Naive B cell (primary cell): ENCODE measurements around the gene EIF5. TPM values are rescaled to one million over a fixed set of nuclear protein-coding genes. Genes with fewer than 3 reads are reported as not detected.

Experiments used
- ATAC-seq, 2 donors: fragments of 150-1000 bp; cut with Tn5 transposase; 2 replicates each; pipeline ENCODE4 v1.10.0; 2021; ENCODE audit warnings: low read depth in 2 of 2, mild to moderate bottlenecking in 2 of 2, moderate library complexity in 2 of 2
- DNase-seq: peaks from one replicate; pipeline ENCODE4 v3.0.0; 2022
- H3K27ac Mint-ChIP-seq, 6 donors: one replicate each; pipeline ENCODE4 v1.8.0; 2020 to 2022; ENCODE audit warnings: mild to moderate bottlenecking in 6 of 6, mixed read lengths in 6 of 6, moderate library complexity in 5 of 6, inconsistent platforms in 2 of 6
- H3K27me3 Mint-ChIP-seq, 3 donors: one replicate each; pipeline ENCODE4 v1.8.0; 2021 to 2022; ENCODE audit warnings: mixed read lengths in 3 of 3, mild to moderate bottlenecking in 1 of 3
- H3K36me3 Mint-ChIP-seq, 2 donors: one replicate each; pipeline ENCODE4 v1.8.0; 2020 to 2022; ENCODE audit warnings: mixed read lengths in 2 of 2, inconsistent platforms in 1 of 2, mild to moderate bottlenecking in 1 of 2
- H3K4me1 Mint-ChIP-seq, 3 donors: one replicate each; pipeline ENCODE4 v1.8.0; 2020 to 2022; ENCODE audit warnings: mixed read lengths in 3 of 3, inconsistent platforms in 1 of 3, mild to moderate bottlenecking in 1 of 3, moderate library complexity in 1 of 3
- H3K4me3 Mint-ChIP-seq, 8 donors: one replicate each; pipeline ENCODE4 v1.8.0; 2020 to 2022; ENCODE audit warnings: mild to moderate bottlenecking in 8 of 8, mixed read lengths in 8 of 8, moderate library complexity in 8 of 8, inconsistent platforms in 2 of 8
- H3K9me3 Mint-ChIP-seq, 7 donors: one replicate each; pipeline ENCODE4 v1.8.0; 2020 to 2022; ENCODE audit warnings: mixed read lengths in 7 of 7, mild to moderate bottlenecking in 5 of 7, inconsistent platforms in 2 of 7, moderate library complexity in 1 of 7
- polyA plus RNA-seq, 6 donors: library from polyadenylated mRNA; unstranded; fragments of 300-500 nt; fragmentation: Illumina TruSeq; gene quantifications; one replicate each; pipeline ENCODE4 v1.2.3, GENCODE V29; 2021; ENCODE audit warnings: low read depth in 6 of 6

EIF5 gene
- polyA plus RNA-seq, 6 donors from 2014 or later = 419 to 531 (median 455) TPM

- peaks cover 13 to 44% (median 43%) of the 10 kb centered on the region in 3 donors for H3K27me3 Mint-ChIP-seq
- H3K4me3 Mint-ChIP-seq = no peak overlapping the region
- H3K9me3 Mint-ChIP-seq = peaks cover 0 to 1% (median 0%) of the 10 kb centered on the region in 7 donors
- H3K27ac Mint-ChIP-seq = peak overlapping the region in 1 of 6 donors; percentile 2
- DNase-seq (no peak), ATAC-seq (no peak)
- H3K36me3 Mint-ChIP-seq = no peaks in the 10 kb centered on the region
- H3K4me1 Mint-ChIP-seq = no peaks in the 10 kb centered on the region
Observed at GRCh38 chr14:103315351-103315911, 18.6 kb upstream of the EIF5 start.

GRCh38 chr14:103315941-103316340, 18.1 kb upstream of the EIF5 start:
- Mint-ChIP-seq H3K36me3 (no peaks in the 10 kb centered on the region), H3K4me1 (no peaks in the 10 kb centered on the region), H3K27ac (no peak overlapping the region), H3K4me3 (no peak overlapping the region), H3K27me3 (peaks cover 14 to 43% (median 43%) of the 10 kb centered on the region in 3 donors), H3K9me3 (peaks cover 0 to 1% (median 0%) of the 10 kb centered on the region in 7 donors)
- no peak for DNase-seq
- ATAC-seq = no peak

DNA sequence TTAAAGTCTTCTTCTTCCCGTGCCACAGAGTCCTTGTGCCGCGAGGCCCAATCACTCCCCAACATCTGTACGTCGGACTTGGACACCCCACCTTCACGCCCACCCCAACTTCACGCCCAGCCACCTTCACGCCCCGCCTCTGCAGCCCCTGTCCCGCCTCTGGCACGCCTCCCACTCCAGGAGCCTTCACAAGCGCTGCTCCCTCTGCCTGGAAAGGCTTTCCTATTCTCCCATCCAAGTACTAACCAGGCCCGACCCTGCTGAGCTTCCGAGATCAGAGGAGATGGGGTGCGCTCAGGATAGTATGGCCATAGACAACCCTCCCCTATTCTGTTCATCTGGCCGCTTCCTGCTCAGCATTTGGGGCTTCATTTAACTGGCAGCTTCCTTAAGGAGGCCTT, 17.3 kb upstream of the EIF5 start:
- H3K4me3 Mint-ChIP-seq = no peak overlapping the region
- H3K9me3 Mint-ChIP-seq = peaks cover 0 to 1% (median 0%) of the 10 kb centered on the region in 7 donors
- peaks cover 18 to 38% (median 36%) of the 10 kb centered on the region in 3 donors for H3K27me3 Mint-ChIP-seq
- H3K27ac Mint-ChIP-seq = no peak overlapping the region
- no peaks in the 10 kb centered on the region for H3K4me1 Mint-ChIP-seq
- no peak for ATAC-seq
- no peak for DNase-seq
- no peaks in the 10 kb centered on the region for H3K36me3 Mint-ChIP-seq

DNA sequence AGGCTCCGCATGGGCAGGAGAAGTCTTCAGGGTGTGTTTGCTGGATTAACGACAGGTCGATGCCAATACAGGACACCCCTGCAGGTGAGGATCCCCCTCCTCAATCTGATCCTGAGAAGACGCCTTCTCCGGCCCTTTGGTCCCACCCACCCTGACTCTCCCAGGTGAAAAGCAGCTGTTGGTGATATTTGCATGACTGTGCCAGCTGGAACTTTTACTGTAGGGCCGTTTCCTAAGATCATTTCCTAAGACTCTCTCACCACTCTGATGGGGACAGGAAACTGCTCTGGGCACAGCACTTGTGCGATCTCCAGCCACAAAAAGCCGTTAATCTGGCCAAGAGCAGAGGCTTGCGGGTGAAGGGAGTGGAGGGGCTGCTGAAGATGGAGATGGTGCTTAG, 16.8 kb upstream of the EIF5 start:
- Mint-ChIP-seq H3K4me1 (no peaks in the 10 kb centered on the region), H3K9me3 (peaks cover 0 to 1% (median 0%) of the 10 kb centered on the region in 7 donors), H3K4me3 (no peak overlapping the region), H3K27me3 (peaks cover 18 to 33% (median 32%) of the 10 kb centered on the region in 3 donors), H3K27ac (peak overlapping the region in 1 of 6 donors; percentile 74), H3K36me3 (no peaks in the 10 kb centered on the region)
- ATAC-seq (no peak), DNase-seq (no peak)

DNA sequence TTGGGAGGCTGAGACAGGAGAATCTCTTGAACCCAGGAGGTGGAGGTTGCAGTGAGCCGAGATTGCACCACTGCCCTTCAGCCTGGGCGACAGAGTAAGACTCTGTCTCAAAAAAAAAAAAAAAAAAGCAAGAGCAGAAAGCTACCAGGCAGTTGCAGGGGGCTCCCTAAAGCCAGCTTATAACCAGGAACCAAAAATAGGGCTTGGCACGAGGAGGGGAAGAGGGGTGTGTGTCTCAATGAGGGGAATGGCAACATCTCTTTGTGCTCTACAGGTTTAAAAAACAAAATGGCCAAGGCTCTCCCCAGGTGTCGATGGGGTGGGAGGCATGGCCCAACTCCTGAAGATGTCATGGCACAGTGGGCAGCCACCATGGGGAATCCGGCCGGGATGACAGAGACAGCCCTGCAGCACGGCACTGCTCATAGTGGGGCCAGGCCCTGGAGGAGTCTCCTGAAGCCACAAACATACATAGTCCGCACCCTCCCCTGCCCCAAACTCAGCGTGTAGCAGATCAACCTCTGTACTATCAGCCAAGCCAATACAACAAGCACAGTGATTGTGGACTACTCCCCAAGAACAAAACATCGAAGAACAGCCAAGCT, 16.0 kb upstream of the EIF5 start:
- peak overlapping the region in 1 of 8 donors; percentile 30 for H3K4me3 Mint-ChIP-seq
- peak overlapping the region in 1 of 6 donors; percentile 69 for H3K27ac Mint-ChIP-seq
- H3K36me3 Mint-ChIP-seq = no peaks in the 10 kb centered on the region
- ATAC-seq = no peak
- no peak for DNase-seq
- H3K9me3 Mint-ChIP-seq = no peaks in the 10 kb centered on the region
- H3K27me3 Mint-ChIP-seq = peaks cover 18 to 35% (median 31%) of the 10 kb centered on the region in 3 donors
- H3K4me1 Mint-ChIP-seq = no peaks in the 10 kb centered on the region

DNA sequence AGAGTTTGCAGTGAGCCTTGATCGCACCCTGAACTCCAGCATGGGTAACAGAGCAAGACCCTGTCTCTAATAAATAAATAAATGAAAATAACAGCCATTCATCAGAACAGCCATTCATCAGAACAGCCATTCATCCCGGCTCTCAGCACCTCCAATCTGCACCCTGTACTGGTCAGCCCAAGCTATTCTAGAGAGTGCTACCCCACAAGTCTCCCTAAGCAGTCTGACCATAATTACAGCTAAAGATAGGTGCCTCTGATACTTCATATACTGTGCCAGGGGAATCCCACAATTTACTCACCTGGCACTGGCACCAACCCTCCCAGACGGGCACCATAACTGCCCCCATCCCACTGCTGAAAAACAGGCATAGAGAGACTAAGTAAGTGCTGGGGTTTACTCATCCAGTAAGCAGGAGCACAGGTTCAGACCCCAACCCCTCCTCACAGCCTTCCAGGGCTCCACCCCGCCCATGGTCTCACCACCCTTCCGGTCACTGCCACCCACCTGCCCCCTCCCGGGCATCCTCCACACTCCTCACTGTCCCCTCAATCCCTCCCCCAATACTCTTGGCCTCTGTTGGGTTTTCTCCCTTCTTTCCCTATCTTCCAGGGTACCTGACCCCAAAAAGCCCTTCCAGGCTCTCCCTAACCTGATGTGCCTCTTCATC, 15.2 kb upstream of the EIF5 start:
- DNase-seq (no peak), ATAC-seq (no peak)
- Mint-ChIP-seq H3K27me3 (peaks cover 18 to 38% (median 34%) of the 10 kb centered on the region in 3 donors), H3K27ac (no peak overlapping the region), H3K36me3 (no peaks in the 10 kb centered on the region), H3K4me3 (peak overlapping the region in 1 of 8 donors; percentile 57), H3K4me1 (no peaks in the 10 kb centered on the region), H3K9me3 (no peaks in the 10 kb centered on the region)

DNA sequence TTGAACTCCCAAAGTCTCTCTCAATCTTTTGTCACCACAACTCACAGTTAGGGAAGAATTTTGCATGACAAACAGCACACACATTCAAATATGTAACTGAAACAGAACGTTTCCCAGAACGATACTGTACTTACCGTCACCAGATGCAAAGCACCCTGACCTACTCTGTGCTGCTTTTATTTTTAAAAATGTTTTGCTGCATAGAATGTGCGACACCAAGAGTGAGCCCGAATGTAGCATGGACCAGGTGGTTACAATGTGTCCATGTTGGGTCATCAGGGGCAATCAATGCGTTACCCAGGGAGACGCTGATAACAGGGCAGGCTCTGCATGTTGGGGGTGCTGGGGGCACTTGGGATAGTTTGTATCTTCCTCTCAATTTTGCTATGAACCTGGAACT, 14.6 kb upstream of the EIF5 start:
- H3K4me3 Mint-ChIP-seq = no peak overlapping the region

DNA sequence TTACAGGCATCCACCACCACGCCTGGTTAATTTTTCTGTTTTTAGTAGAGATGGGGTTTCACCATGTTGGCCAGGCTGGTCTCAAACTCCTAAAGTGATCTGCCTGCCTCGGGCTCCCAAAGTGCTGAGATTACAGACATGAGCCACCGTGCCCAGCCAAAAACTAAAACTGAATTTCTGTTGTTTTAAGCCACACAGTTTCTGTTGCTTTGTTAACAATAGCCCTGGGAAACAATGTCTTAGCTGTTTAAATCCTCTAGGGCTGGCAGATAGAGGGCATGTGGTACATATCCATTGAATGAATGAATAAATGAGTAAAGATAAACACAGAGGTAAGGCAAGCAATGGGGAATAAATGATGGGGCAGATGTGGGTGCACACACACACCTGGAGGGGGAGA, 8.0 kb upstream of the EIF5 start:
- Mint-ChIP-seq H3K4me3 (no peak overlapping the region), H3K27me3 (peaks cover 10 to 17% (median 14%) of the 10 kb centered on the region in 3 donors), H3K9me3 (no peaks in the 10 kb centered on the region), H3K36me3 (no peaks in the 10 kb centered on the region), H3K27ac (peak overlapping the region in 1 of 6 donors; percentile 8), H3K4me1 (peaks cover 0 to 4% (median 0%) of the 10 kb centered on the region in 3 donors)
- DNase-seq = no peak
- ATAC-seq = no peak

More for the DNA sequence above, 14.6 kb upstream of the EIF5 start:
- ATAC-seq (no peak), DNase-seq (no peak)
- H3K27ac Mint-ChIP-seq = no peak overlapping the region
- no peaks in the 10 kb centered on the region for H3K4me1 Mint-ChIP-seq
- H3K9me3 Mint-ChIP-seq = no peaks in the 10 kb centered on the region
- H3K27me3 Mint-ChIP-seq = peaks cover 18 to 38% (median 34%) of the 10 kb centered on the region in 3 donors
- no peaks in the 10 kb centered on the region for H3K36me3 Mint-ChIP-seq

DNA sequence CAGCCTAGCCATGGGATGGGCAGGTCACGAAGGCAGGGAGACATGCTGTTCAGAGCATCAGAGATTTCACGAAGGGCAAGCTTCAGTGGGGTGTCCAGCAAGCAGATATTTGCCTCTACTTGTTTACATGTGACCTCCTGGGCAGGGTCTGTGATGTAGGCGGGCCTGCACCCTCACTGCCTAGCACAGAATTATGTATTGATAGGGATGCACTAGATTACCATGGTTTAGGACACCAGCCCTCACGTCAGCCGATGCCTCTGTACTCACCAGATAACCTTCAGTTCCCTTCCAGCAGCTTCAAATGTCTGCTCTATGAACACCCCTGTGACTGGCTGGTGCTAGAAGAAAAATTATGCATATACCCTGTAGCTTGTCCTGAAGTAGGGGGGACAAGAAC, 5.1 kb upstream of the EIF5 start:
- Mint-ChIP-seq H3K4me1 (peaks cover 0 to 9% (median 6%) of the 10 kb centered on the region in 3 donors), H3K9me3 (no peaks in the 10 kb centered on the region), H3K4me3 (peak overlapping the region in 1 of 8 donors; percentile 68), H3K27me3 (peaks cover 2 to 11% (median 8%) of the 10 kb centered on the region in 3 donors), H3K36me3 (peaks cover 0 to 3% of the 10 kb centered on the region in 2 donors), H3K27ac (no peak overlapping the region)
- no peak for ATAC-seq
- no peak for DNase-seq

- ATAC-seq = no peak
- no peak overlapping the region for H3K27ac Mint-ChIP-seq
Observed at GRCh38 chr14:103329401-103330347, 4.4 kb upstream of the EIF5 start.

DNA sequence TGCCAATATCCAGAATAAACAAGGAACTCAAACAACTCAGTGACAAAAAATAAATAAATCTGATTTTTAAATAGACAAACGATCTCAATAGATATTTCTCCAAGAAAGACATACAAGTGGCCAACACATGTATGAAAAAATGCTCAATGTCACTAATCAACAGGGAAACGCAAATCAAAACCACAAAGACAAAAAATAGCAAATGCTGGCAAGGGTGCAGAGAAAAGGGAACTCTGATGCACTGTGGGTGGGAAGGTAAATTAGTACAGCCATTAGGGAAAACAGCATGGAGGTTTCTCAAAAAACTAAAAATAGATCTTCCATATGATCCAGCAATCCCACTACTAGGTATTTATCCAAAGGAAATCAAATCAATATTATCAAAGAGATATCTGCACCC, 3.5 kb upstream of the EIF5 start:
- peaks cover 5 to 15% (median 8%) of the 10 kb centered on the region in 3 donors for H3K4me1 Mint-ChIP-seq
- DNase-seq (no peak), ATAC-seq (no peak)
- peak overlapping the region in 1 of 8 donors; percentile 70 for H3K4me3 Mint-ChIP-seq
- H3K27ac Mint-ChIP-seq = no peak overlapping the region
- peaks cover 4 to 11% (median 8%) of the 10 kb centered on the region in 3 donors for H3K27me3 Mint-ChIP-seq
- peaks cover 6 to 7% of the 10 kb centered on the region in 2 donors for H3K36me3 Mint-ChIP-seq
- no peaks in the 10 kb centered on the region for H3K9me3 Mint-ChIP-seq

More at GRCh38 chr14:103329401-103330347, 4.4 kb upstream of the EIF5 start:
- peak overlapping the region in 1 of 8 donors; percentile 70 for H3K4me3 Mint-ChIP-seq
- H3K4me1 Mint-ChIP-seq = peaks cover 0 to 9% (median 8%) of the 10 kb centered on the region in 3 donors
- DNase-seq = no peak
- H3K27me3 Mint-ChIP-seq = peaks cover 4 to 11% (median 8%) of the 10 kb centered on the region in 3 donors
- no peaks in the 10 kb centered on the region for H3K9me3 Mint-ChIP-seq
- H3K36me3 Mint-ChIP-seq = peaks cover 0 to 7% of the 10 kb centered on the region in 2 donors

DNA sequence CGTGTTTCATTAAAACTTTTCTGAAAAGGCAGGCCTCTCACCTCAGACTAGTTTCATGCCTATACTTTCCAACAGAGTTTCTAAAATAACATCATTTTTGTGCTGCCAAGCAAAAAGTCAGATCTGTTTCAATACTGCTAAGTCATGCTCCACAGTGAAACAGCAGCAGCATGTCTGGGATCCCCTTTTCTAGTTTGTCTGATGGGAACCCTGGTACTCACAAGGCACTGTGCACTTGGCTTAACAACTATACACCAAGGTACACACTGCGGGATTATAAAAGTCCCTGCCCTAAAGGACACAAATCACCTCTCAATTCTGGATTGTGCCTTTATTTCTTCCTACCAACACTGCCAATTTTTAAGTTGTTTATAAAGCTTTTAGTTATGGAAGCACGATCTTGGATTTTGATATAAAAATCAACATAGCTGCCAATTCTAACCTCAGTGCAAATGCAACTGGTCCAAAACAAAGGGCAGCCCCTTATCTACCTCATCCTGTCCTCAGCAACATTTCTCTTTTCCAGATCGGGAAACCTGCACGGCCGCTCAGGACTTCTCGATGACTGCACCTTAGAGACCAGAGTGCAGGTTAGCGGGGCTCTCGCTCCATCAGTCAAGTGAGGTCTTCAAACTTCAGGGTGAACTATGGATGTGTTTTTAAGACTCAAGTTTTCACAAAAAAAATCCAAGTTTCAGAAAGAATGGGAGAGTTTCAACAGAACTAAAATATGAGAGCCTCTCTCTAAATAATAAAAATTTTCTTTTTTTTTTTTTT, 1.7 kb upstream of the EIF5 start:
- ATAC-seq (no peak), DNase-seq (no peak)
- Mint-ChIP-seq H3K9me3 (no peaks in the 10 kb centered on the region), H3K4me1 (peaks cover 13 to 31% (median 16%) of the 10 kb centered on the region in 3 donors), H3K36me3 (peaks cover 7 to 17% of the 10 kb centered on the region in 2 donors), H3K4me3 (peak overlapping the region in 7 of 8 donors; percentile 23 to 99 (median 77)), H3K27ac (peak overlapping the region in 4 of 6 donors; percentile 10 to 98 (median 75)), H3K27me3 (peaks cover 0 to 4% (median 0%) of the 10 kb centered on the region in 3 donors)
